HCEC 1CT (cell line): ENCODE measurements around the gene TRPT1.
A peak's percentile ranks its signal among the peaks of the same experiment; 100 is the strongest.
"Not testable (repeated sequence)": the region's sequence is repeated elsewhere in the genome, so short reads cannot be mapped to it uniquely, and the experiment has no call there.

ENCODE experiments used
- DNase-seq: peaks from one replicate; pipeline ENCODE4 v3.0.0-alpha.2; 2017

The TRPT1 gene

GRCh38 chr11:64258356-64258755, 32.4 kb upstream of the TRPT1 start:
- DNase-seq, result no peak

DNA sequence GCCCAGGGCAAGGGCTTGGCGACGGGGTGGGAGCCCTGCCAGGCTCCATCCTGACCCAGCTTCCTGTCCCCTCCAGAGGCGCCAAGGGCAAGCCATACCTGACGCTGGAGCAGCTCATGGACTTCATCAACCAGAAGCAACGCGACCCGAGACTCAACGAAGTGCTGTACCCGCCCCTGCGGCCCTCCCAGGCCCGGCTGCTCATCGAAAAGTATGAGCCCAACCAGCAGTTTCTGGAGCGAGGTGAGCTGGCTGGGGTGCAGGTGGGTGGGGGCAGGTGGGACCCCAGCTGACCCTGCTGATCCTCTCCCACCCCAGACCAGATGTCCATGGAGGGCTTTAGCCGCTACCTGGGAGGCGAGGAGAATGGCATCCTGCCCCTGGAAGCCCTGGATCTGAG, 30.3 kb upstream of the TRPT1 start:
- no peak for DNase-seq

DNA sequence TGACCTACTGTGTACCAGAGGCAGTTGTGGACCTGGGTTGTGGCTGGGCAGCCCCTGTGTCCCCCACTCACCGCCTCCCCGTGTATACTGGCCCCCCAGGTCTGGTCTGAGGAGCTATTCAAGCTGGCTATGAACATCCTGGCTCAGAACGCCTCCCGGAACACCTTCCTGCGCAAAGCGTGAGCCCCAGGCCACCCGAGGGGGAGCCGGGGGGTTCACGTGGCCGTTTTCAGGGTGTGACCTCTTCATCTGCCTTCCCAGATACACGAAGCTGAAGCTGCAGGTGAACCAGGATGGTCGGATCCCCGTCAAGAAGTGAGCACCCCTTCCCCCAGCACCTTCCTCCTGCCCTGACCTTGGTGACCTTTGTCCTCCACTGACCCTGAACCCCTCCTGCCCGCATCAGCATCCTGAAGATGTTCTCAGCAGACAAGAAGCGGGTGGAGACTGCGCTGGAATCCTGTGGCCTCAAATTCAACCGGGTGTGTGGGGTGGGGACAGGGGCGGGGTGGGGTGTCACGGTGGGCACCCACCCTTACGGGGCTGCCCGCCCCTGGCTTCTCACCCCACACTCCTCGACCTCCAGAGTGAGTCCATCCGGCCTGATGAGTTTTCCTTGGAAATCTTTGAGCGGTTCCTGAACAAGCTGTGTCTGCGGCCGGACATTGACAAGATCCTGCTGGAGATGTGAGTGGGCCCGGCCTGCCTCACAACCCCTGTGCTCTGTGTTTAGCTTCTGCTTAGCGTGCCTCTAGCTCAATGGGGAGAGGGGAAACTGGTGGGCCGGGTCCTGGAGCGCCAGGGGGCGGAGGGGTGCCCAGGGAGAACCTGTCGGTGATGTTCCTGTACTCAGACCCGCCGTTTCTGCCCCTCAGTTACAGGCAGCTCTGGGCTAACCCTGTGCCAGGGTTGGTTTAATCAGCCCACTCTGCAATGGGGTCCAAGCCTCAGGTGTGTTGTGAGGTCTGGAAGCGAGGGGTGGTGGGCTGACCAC, 29.4 kb upstream of the TRPT1 start:
- no peak for DNase-seq

GRCh38 chr11:64254326-64254725, 28.3 kb upstream of the TRPT1 start:
- no peak for DNase-seq

DNA sequence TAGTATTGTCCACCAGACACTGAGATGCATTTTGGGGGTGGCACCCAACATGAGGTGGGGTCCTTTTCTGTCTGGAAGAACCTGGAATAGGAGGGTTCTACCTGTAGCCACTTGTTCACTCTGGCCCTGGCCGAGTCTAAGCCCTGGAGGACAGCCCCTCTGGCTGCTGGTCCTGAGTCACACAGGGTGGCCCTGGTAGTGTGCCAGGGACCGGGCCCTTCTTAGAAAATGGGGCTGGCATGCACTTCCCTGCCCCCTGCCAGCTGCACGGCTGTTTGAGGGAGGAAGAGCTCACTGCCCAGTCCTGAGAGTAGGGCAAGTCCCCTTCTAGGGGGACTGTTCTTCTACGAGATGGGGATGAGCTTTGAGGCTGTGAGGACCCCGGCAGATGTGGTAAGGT, 27.5 kb upstream of the TRPT1 start:
- no peak for DNase-seq

- DNase-seq, result no peak
Observed at GRCh38 chr11:64253043-64253442, 27.1 kb upstream of the TRPT1 start.

- peak; percentile 59 for DNase-seq
Observed at GRCh38 chr11:64252003-64252872, 26.3 kb upstream of the TRPT1 start.

DNA sequence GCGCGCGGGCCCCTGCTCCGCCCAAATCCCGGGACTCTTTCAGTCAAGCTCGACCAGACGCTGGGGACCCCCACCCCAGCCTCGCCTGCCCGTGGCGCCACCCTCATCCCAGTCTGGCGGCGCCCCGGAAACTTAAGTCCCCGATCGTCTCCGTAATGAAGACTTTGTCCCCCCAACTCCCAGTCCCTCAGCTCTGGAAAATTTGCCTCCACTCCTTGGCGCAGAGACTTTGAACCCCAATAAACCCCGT, 25.7 kb upstream of the TRPT1 start:
- DNase-seq, result no peak

- peak; percentile 35 for DNase-seq
Observed at GRCh38 chr11:64251016-64251752, 25.2 kb upstream of the TRPT1 start, which contains the start of gene PLCB3. PLCB3 (plus strand) TSS chr11:64251530; CDS start chr11:64251650, 120 bp downstream.

DNA sequence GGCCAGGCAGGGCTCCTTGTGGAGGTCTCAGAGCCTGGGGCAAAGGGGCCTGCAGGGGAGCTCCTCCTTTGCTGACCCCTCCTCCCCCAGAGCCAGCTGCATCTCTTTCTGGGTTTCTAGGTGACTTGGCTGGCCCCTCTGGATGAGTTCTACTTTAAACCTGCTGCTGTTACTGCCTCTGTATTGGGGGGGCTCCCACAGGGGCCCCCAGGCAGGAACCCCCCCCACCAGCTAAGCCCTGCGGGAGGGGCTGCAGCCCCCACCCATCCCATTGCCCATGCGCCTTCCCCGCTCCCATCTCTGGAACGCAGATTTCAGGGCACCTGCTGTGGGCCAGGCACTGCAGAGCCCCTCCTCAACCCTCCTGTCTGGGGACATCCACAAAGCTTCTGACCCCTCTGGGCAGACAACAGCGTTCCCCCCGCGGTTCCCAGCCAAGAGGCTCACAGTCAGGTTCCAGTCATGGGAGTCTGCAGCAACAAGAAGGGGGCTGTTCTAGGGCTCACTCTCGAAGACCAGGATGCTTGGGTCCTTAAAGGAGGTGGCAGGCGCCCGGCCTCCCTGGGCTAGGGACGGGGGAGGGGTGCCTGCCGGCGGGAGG, 24.5 kb upstream of the TRPT1 start:
- DNase-seq, result no peak

DNA sequence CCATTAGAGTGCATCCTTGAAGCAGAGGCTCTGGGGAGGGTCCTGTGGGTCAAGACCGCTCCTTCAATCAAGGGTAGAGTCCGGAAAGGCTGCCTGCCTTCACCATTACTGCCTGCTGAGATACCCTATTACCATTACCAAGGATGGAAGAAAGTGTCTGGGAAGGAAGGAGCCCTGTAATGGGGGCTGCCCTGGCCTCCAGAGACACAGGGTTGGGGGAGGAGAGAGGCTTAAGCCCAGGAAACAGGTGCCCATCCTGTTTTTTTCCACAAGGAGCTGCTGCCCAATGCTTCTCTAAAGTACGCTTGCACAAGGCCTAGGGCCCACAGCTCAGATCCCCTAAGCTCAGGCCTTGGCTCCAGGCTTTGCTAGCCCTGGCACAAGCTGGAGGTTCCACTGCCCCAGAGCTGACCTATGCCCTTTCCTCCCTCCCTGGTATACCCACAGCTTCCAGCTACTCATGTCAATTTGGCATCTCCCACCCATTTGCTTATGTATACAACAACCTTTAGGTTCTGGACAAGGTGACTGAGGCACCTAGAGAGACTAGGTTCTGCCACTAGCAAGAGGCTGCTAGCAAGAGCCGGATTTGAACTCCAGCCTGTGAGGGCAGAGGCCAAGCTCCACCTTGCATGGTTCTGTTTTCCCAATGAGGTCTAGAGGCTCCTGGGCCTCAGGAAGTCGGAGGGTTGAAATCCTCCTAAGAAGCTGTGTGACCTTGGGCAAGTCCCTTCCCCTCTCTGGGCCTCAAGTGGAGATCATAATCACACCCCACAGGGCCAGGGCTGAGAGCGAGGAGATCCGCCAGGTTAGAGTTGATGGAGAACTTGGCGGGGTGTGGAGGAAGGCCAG, 23.8 kb upstream of the TRPT1 start:
- no peak for DNase-seq

- DNase-seq, result no peak
Observed at GRCh38 chr11:64249038-64249437, 23.1 kb upstream of the TRPT1 start.

GRCh38 chr11:64248578-64248977, 22.6 kb upstream of the TRPT1 start:
- no peak for DNase-seq

- no peak for DNase-seq
Observed at GRCh38 chr11:64247729-64248531, 21.9 kb upstream of the TRPT1 start.

DNA sequence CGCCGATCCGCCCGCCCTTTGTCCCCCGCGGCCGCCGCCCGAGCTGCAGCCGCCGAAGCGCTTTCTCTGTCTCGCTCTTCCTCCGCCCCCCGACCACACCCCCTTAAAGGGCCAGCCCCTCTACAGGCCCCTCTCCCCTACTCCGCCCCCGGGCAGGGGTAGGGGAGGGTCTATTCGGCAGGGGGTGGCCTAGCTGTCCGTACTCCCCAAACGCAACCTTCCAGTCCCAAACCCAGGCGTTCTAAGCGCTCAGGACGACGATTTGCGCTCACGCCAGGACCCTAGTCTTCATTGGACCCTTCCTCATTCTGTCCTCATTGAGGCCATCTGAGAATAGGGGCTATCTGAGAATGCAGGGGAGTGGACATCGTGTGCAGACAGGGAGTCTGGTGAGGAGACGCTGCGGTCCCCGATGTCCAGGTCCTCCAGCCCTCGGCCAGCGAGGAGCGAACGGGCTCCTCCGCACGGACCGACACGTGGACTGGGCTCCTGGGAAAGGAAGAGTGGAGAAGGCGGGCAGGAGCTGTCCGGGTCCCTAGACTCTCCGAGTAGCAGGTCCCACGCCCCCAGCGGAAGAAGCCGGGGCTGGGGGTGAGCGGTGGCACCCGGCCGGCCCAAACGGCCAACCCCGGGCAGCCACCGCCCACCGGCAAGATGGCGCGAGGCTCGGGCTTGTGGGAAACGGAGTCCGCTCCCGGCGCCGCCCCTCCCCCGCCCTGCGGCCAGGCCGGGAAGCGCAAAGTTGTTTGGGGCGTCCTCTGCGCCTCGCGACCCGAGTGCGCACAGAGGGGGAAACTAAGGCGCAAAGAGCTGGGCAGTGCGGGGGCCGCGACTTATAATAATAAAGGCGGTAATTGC, 21.1 kb upstream of the TRPT1 start, which contains the start of gene PPP1R14B:
PPP1R14B (minus strand) TSS at position 73 of the 858 bp plus-strand sequence. CDS start 270 bp downstream, outside the sequence.
- peak; percentile 88 for DNase-seq

DNA sequence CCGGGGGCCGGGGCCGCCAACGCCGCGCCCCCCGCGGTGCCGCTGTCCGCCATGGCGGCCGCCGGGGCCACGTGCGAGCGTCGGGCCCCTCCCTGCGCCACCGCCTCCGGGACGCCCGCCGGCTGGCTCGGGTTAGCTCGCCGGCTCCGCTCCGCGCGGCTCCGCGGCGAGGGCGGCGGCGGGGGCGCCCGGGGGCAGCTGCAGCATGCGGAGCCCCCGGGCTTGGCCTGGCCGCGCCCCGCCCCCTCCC, 20.6 kb upstream of the TRPT1 start:
- not testable (repeated sequence) for DNase-seq

DNA sequence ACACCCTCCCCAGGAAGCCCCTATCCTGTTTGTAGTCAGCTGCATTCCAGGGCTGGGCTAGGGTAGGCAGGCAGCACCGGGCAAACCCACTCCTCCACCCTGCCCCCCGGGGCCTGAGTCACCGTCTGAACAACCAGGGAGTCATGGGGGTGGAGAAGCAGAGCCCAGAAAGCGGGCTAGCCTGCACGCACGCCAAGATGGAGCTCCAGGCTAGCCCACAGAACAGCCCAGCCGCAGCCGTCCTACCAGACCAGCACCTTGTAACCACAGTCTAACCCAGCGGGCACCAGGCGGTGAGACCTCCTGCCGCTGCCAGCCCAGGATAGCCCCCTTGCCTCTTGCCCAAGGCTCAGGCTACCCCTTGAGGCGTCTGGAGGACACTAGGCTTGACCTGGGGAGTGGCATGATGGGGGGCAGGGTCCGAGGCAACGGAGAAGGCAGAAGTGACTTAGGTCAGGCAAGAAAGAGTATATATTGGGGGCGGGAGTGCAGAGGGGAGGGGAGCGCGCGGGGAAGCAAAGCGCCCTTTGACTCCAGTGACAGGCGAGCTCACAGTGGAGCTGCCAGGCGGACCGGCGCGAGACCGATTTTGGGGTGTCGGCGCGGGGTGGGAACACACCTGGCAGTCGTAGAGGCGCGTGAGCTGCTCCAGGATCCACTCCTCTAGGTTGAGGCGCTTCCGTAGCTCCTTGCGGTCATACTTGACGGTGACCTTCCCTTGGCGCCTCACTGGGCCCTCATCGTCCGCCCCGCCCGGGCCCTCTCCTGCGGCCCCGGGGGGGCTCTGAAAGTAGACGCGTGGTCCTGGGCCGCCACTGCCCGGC, 20.0 kb upstream of the TRPT1 start:
- peak; percentile 90 for DNase-seq

GRCh38 chr11:64245401-64245796, 19.4 kb upstream of the TRPT1 start:
- DNase-seq, result no peak

GRCh38 chr11:64244966-64245365, 19.0 kb upstream of the TRPT1 start:
- no peak for DNase-seq
